DMS 273 treated with DMSO at 0.1 percent for 48 hours (cell line): ENCODE measurements around the gene C4orf36.
A peak's percentile ranks its signal among the peaks of the same experiment; 100 is the strongest.
"Not testable (repeated sequence)": the region's sequence is repeated elsewhere in the genome, so short reads cannot be mapped to it uniquely, and the experiment has no call there.

Source experiments
- DNase-seq: peaks from one replicate; lab custom pipeline; 2025; lab: John Stamatoyannopoulos, UW

The C4orf36 gene

DNA sequence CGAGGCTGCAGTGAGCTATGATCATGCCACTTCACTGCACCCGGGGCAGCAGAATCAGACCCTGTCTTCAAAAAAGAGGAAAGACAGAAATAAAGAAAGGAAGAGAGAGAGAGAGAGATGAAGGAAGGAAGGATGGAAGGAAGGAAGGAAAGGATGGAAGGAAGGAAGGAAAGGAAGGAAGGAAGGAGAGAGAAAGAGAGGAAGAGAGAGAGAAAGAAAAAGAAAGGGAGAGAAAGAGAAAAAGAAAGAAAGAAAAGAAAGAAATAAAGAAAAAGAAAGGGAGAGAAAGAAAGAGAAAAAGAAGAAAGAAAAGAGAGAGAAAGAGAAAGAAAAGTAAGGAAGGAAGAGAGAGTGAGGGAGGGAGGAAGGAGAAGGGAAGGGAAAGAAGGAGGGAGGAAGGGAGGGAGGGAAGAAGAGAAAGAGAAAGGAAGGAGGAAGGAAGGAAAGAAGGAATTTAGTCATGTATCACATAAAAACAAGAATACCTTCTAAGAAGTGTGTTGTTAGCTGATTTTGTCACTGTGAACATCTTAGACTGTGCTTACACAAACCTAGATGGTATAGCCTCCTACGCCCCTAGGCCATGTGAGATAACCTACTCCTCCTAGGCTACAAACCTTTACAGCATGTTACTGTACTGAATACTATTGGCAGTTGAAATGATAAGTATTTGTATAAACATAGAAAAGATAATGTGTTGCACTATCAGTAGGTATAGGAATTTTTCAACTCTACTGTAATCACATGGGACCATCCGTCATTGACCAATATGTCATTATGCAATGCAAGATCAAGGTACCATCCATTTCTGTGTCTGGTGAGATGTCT lies 25.2 kb upstream of the C4orf36 start:
- DNase-seq = no peak

DNA sequence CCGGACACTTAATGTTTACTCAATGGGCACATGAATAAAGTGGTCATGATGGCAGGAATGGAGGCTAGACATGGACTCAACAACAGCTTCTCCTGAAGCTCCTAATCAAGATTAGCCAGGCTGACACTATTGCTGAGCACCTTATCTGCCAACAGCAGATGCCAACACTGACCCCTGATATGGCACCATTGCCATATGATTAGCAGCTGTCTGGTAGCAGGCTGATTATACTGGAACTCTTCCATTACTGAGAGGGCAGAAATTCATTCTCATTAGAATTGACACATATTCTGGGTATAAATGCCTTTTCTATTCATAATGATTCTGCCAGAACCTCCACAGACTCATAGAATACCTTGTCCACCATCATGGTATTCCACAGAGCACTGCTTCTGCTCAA lies 24.2 kb upstream of the C4orf36 start:
- no peak for DNase-seq

DNA sequence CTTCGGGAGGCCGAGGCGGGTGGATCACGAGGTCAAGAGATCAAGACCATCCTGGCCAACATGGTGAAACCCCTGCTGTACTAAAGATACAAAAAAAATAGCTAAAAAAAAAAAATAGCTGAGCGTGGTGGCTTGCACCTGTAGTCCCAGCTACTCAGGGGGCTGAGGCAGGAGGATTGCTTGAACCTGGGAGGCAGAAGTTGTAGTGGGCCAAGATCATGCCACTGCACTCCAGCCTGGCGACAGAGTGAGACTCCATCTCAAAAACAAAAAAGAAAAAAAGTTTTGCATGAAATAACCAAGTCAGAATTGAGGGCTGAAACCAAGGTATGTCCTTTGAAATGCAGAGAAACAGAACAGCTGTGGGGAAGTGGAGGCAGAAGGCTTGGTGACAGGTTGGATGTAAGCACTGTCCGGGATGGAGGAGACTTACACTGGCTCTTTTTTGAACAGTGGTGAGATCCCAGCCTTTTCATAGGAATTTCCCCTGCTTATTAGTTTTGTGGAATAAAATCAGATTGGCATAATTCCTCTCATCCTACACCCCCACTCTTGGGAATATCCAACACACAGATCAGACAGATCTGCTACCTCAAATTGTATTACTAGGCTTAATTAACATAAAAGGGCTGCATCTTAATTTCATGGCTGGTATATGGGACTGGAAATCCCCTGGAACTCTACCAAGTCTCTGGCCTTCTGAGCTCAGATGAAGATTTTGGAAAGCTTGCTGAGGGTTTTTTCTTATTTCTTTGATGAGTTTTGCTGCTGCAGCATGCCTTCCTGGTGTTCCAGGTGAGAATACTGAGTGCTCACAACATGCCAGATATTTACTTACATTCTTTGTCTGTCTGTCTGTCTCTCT lies 18.8 kb upstream of the C4orf36 start:
- DNase-seq = no peak

DNA sequence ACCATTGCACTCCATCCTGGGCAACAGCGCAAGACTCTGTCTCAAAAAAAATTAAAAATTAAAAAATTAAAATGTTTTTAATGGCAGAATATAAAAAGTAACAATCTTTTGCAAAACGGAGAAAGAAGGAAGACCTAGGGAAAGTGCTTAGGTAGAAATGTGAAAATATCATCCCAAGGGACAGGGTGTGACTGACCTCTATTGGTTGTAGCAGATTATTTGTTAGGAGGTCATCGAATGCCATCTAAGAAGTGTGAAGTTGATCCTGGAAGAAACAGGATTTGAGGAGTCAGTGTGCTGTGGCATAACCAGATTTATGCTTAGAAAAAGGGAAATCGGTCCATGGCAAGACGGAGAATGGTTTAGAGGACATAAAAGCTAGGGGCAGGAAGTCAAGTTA lies 18.1 kb upstream of the C4orf36 start:
- DNase-seq = no peak

DNA sequence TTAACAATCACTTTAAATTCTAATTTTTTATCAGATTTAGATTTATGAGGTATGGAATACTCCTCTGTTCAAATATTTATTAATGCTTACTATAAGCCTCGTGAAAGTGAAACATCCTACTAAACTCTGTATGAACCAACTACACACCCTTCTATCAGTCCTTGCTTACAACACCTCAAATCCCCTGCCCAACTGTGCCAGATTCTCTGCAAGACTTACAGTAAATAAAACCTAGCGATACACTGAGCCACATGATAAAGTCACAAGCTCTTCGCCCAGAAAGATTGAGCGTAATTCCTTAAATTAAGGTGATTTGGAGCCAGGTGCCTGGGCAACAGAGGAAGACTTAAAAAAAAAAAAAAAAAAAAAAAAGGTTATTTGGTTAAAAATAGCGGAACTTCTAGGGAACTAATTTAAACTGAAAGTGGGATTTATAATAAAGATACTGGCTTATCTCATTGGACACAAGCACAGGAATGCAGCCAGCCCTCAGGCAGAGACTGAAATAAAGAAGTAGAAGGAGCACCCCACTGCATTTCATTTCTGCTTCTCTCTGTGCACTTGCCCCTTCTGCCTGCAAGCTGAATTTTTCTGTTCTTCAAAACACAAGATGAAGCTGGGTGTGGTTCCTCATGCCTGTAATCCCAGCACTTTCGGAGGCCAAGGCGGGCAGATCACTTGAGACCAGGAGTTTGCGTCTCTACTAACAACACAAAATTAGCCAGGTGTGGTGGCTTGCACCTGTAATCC lies 17.5 kb upstream of the C4orf36 start:
- no peak for DNase-seq

DNA sequence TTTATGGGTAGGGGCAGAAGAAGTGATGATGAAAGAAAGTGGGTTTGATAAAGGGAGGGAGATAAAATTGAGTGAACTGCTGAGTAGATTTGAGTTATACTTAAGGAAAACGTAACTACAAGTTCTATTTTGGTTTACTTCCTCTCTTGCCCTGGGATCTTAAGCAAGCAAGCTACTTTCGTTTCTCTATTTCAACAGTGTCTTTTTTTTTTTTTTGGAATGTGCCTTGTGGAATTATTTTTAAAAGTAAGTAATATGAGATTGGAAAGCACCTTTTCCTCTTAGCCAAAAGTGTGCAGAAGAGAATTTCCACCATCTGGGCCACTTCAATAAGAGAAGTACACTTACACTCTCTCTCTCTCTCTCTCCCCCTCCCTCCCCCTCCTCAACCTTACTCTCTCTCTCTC lies 16.0 kb upstream of the C4orf36 start:
- no peak for DNase-seq

DNA sequence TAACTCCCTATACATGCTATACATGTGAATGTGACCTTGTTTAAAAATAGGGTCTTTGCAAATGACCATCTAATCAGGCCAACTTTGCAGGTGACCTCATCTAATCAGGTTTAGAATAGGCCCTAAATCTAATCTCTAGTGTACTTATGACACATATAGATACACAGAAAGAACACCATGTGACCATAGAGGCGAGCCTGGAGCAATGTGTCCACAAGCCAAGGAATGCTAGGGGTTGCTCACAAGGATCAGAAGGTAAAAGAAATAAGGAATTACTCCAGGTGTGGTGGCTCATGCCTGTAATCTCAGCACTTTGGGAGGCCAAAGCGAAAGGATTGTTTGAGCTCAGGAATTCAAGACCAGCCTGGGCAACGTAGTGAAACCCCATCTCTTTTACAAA lies 9.6 kb upstream of the C4orf36 start:
- no peak for DNase-seq

DNA sequence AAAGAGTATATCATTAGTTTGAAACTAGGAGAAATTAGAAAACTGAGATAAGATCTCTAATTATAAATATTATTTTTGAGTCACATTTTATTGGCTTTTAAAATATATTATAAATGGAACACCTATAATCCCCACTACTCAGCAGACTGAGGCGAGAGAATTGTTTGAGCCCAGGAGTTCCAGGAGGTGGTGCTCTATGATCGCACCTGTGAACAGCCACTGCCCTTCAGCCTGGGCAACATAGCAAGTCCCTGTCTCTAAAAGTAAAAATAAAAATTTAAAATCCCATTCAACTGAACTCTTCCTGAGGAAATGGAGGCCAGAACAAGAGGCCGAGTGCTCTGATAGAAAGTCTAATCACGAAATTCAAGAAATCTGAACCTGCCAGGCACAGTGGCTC lies 6.3 kb upstream of the C4orf36 start:
- DNase-seq = no peak

DNA sequence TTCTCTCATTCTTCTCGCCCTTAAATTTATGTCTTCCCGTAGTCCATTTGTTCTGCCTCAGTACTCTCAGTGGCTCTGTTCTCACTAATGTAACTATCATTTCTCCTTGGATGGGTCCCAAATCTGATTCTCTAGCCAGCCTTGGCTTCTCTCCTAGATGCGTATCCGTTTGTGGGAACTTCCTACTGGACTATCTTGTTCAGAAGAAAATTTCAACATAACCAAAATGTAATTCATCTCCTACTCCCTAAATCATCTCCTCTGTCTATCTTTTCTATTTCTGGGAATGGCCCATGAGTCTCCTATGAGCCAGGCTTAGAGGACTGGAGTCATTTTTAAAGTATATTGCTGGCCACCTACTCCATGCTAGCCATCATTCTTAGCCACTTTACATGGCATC lies 4.4 kb upstream of the C4orf36 start:
- no peak for DNase-seq

DNA sequence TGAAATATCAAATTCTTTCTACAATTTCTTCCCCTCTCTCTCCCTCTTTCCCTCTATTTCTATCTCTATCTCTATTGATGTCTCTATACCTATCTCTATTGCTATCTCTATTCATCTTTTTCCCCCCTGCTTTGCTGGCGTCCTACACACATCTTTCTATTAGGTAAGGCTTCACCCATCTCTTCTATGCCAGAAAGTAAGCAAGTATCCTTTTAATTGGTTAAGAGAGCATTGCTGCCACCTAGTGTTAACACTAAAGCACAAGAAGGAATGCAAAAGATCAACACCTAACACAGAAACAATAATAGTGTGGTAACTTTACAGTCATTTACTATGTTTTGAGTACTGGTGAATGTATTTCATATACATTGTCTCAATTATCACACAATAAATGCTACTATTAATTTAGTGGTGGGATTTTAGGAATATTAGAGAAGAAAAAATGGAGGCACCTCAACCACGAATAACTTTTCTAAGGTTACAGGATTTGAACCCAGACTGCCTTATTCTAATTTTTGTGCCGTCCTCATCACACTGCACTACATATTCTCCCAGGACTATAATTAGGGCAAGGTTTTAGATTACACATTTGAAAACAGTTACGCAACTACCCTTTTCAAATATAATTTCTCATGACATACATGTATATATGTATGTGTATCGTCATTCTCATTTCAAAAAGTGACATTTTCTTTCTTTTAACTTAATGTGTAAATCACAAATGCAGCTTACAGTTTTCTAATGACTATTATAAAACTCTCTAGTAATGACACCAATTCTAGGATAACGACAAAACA lies 3.7 kb upstream of the C4orf36 start:
- DNase-seq = peak; percentile 36

DNA sequence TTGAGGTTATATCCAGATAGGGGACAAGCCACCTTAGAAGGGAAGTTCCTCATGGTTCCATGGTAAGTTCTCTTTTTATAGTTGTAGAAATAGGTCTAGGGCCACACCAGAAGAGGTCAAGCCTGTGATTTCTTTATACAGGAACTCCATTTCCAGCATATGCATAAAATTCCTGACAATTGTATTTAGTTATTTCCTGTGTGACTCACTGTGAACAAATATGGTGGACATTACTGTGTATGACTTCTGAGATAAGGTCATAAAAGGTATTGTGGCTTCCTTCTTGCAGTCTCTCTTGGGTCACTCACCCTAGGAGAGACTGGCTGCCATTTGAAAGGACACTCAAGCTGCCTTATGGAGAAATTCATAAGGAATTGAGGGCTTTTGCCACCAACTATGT lies 2.2 kb upstream of the C4orf36 start:
- no peak for DNase-seq

DNA sequence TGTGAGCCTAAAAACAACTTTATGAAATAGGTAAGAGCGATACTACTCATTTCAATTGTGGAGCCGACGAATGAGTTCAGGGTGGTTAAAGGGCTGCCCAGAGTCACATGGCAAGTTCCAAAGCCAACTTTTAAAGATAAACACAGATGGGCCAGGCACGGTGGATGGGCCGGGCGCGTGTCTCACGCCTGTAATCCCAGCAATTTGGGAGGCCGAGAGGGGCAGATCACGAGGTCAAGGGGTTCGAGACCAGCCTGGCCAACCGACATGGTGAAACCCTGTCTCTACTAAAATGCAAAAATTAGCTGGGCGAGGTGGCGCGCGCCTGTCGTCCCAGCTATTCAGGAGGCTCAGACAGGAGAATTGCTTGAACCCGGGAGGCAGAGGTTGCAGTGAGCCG lies 914 bp upstream of the C4orf36 start:
- no peak for DNase-seq

DNA sequence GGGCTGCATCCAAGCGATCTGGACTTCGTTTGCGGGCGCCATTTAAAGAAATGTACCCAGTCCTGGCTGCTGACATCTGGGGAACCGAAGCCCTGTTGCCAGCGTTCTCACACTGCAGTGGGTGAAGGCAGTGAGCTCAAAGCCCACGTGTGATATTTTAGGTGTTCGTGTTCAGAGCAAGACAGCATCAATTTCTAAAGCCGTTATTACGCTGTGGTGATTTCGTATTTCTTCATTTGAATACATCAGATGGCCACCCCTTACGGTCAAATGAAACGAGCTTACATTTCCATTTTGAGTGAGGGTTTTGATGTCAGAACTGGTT lies 376 bp upstream of the C4orf36 start:
- DNase-seq = no peak

DNA sequence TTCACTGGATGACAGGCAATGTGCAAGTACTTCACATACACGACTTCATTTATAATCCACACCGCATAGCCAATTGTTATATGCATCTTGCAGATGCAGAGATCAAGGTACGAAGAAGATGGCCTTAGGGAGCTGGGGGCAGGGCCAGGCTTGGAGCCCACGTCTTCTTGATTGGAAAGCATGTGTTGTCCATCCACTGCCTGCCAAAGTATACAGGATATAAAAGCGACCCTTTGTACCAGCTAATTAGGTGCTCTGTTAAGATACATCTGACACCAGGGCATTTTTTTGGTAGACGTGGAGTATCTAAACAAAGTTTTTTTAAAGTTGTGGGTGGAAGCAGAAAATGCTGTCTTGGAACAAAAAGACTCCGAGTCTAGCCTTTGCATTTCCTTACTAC lies 1.4 kb downstream of the C4orf36 start:
- no peak for DNase-seq

DNA sequence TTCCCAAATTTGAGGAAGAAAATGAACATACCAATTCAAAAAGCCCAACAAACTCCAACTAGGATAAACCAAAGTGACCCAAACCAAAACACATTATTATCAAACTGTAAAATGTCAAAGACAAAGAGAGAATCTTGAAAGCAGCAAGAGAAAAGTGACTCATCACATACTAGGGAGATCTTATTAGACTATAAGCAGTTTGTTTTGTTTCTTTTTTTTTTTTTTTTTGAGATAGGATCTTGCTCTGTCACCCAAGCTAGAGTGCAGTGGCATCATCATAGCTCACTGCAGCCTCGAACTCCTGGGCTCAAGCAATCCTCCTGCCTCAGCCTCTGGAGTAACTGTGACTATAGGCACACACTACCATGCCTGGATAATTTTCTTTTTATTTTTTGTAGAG lies 12.6 kb downstream of the C4orf36 start:
- DNase-seq = no peak

DNA sequence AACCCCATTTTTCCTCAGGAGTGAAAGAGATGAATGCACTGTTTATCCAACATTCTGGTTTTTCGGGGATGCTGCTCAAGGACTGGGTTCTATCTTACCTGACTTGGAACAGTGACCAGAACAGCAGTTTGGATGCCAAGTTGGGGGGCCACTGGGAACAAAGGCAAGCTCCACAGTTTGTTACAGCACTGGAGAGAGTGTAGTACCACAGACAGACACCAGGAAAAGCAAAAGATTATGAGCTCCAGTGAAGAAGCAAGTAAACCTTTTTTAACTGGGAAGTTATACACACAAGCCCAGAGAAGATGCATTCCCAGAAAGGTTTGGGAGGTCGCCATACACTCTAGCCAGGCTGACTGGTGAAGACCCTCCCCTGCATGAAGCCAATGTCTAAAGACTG lies 13.6 kb downstream of the C4orf36 start:
- DNase-seq = no peak

DNA sequence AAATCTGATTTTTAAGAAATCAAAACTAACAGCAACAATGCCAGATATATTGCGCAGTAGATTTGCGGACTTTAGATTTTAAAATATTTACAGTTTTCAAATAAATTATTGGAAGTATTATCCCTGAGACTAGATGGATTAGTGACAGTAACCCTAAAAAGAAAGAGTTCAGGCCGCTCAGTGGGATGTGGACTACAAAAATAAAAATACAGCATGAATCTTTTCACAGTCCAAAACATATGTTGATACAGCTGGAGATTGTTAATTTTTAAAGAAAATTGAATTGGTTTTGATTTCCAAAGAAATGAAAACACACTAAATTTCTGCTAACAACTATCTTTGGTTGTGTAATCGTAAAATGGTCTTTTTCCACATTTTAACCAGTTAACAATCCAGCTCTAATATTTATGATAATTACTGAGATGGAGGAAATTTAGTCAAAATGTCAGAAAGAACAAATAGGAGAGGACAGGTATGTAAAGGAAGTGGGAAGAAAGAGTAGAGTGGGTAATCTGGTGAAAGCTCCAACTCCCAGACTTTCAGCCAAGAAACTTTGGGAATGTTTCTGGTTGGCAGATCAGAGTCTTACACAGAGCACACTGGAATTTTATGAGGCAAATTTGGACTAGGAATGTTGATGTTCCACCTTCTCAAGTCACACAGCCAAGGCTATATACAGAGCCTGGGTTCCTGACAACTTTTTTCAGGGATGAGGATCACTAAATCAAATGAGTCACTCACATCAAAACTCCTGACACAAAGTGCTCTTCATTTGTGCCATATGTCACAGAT lies 15.1 kb downstream of the C4orf36 start:
- DNase-seq = no peak

DNA sequence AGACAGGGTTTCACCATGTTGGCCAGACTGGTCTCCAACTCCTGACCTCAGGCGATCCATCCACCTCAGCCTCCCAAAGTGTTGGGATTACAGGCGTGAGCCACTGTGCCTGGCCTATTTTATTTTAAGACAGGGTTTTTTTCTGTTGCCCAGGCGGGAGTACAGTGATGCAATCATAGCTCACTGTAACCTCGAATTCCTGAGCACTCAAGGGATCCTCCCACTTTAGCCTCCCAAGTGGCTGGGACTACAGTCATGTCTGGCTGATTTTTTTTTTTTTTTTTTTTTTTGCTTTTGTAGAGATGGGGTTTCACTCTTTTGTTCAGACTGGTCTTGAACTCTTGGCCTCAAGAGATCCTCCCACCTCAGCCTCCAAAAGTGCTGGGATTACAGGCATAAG lies 16.8 kb downstream of the C4orf36 start:
- not testable (repeated sequence) for DNase-seq

DNA sequence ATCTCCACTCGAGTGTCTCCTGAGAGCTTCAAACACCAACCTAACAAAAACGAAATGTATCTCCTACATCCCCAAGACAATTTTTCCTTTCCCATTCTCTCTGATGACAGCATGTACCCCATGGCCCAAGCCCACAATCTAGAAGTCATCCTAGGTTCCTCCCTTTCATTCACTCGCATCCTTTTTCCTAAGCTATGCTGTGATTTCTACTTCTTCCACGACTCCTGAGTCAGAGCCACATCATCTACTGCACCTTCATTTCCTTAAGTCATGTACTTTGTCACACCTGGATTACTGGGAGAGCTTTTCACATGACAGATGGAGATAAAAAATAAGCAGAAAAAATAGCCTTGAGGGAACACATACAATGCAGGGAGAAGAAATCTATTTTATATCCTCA lies 20.1 kb downstream of the C4orf36 start:
- DNase-seq = no peak

DNA sequence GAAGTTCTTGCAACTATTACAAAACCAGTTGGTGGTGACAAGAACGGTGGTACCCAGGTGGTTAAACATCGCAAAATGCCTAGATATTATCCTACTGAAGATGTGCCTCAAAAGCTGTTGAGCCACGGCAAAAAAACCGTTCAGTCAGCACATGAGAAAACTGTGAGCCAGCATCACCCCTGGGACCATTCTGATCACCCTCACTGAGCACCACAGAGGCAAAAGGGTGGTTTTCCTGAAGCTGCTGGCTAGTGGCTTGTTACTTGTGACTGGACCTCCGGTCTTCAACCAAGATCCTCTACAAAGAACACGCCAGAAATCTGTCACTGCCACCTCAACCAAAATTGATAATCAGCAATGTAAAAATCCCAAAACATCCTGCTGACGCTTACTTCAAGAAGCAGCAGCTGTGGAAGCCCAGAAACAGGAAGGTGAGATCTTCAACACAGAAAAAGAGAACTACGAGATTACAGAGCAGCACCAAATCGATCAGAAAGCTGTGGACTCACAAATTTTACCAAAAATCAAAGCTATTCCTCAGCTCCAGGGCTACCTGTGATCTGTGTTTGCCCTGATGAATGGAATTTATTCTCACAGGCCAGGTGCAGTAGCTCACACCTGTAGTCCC lies 21.7 kb downstream of the C4orf36 start:
- DNase-seq = no peak
